Jurkat, Clone E6-1 (cell line): ENCODE data around the gene CPT1B.
A peak's percentile ranks its signal among the peaks of the same experiment; 100 is the strongest.

Experiments
- DNase-seq: peaks from one replicate; pipeline ENCODE4 v3.0.0-alpha.2; 2011; ENCODE audit warnings: low read depth, low spot score
- H3K4me3 ChIP-seq: 2 replicates; pipeline ENCODE4 v1.5.1; 2011; ENCODE audit warnings: mild to moderate bottlenecking, low read length, control low read depth, moderate library complexity

The CPT1B gene

GRCh38 chr22:50574383-50574755, 3.9 kb downstream of the CPT1B start:
- DNase-seq: no peak
- H3K4me3 ChIP-seq: no peak overlapping the region

- no peak for DNase-seq
- no peak overlapping the region for H3K4me3 ChIP-seq
Observed at GRCh38 chr22:50573491-50574382, 4.5 kb downstream of the CPT1B start.

GRCh38 chr22:50572965-50573364, 5.3 kb downstream of the CPT1B start:
- no peak for DNase-seq
- H3K4me3 ChIP-seq: no peak overlapping the region

- no peak overlapping the region for H3K4me3 ChIP-seq
- DNase-seq: no peak
Observed at GRCh38 chr22:50571264-50572175, 6.7 kb downstream of the CPT1B start.

GRCh38 chr22:50570861-50571260, 7.4 kb downstream of the CPT1B start:
- no peak for DNase-seq
- no peak overlapping the region for H3K4me3 ChIP-seq

- no peak overlapping the region for H3K4me3 ChIP-seq
- no peak for DNase-seq
Observed at GRCh38 chr22:50569896-50570535, 8.2 kb downstream of the CPT1B start.

GRCh38 chr22:50569041-50569459, 9.2 kb downstream of the CPT1B start:
- no peak for DNase-seq
- H3K4me3 ChIP-seq: no peak overlapping the region

GRCh38 chr22:50568626-50569025, 9.6 kb downstream of the CPT1B start:
- no peak overlapping the region for H3K4me3 ChIP-seq
- no peak for DNase-seq

- no peak overlapping the region for H3K4me3 ChIP-seq
- DNase-seq: no peak
Observed at GRCh38 chr22:50567721-50568252, 10.4 kb downstream of the CPT1B start.

GRCh38 chr22:50564289-50564688, 13.9 kb downstream of the CPT1B start:
- H3K4me3 ChIP-seq: no peak overlapping the region
- no peak for DNase-seq

- no peak for DNase-seq
- peak overlapping the region; percentile 79 for H3K4me3 ChIP-seq
Observed at GRCh38 chr22:50563413-50564160, 14.6 kb downstream of the CPT1B start.

- peak within 1 kb of the TSS; percentile 79 for H3K4me3 ChIP-seq
- DNase-seq: peak; percentile 87
Observed at GRCh38 chr22:50562523-50563412, 15.5 kb downstream of the CPT1B start, which contains the start of gene SYCE3. TSS of gene SYCE3 (minus strand) at chr22:50562919. CDS start at chr22:50556405, 6,514 bp downstream.

GRCh38 chr22:50561401-50562358, 16.5 kb downstream of the CPT1B start:
- no peak overlapping the region for H3K4me3 ChIP-seq
- no peak for DNase-seq

- H3K4me3 ChIP-seq: no peak overlapping the region
- no peak for DNase-seq
Observed at GRCh38 chr22:50560034-50560433, 18.2 kb downstream of the CPT1B start.

GRCh38 chr22:50556703-50557102, 21.5 kb downstream of the CPT1B start:
- H3K4me3 ChIP-seq: no peak overlapping the region
- DNase-seq: no peak

GRCh38 chr22:50553310-50553709, 24.9 kb downstream of the CPT1B start:
- no peak for DNase-seq
- H3K4me3 ChIP-seq: no peak overlapping the region
